Kidney epithelial cell (primary cell): ENCODE measurements around the gene ROPN1L. TPM values are rescaled to one million over a fixed set of nuclear protein-coding genes. Genes with fewer than 3 reads are reported as not detected.

Experiments
- DNase-seq: peaks from one replicate; pipeline ENCODE4 v3.0.0-alpha.2; 2010; ENCODE audit warnings: low read depth
- H3K27me3 ChIP-seq: 2 replicates; pipeline ENCODE4 v1.6.0; 2011; ENCODE audit warnings: low read length; ENCODE audit not compliant: control insufficient read depth, insufficient read depth
- H3K36me3 ChIP-seq: 2 replicates; pipeline ENCODE4 v1.5.1; 2011; ENCODE audit warnings: low read length; ENCODE audit not compliant: control insufficient read depth, insufficient read depth
- H3K4me3 ChIP-seq: 2 replicates; pipeline ENCODE4 v1.5.1; 2011; ENCODE audit warnings: low read depth, mild to moderate bottlenecking, control low read depth, low read length
- total RNA-seq: library from RNA; depleted of rRNA; stranded (reverse); fragments of >200 nt; gene quantifications from 2 replicates; pipeline ENCODE4 v1.2.3, GENCODE V29; 2015
- TF ChIP-seq, protein P1 (sequence below): IDR thresholded peaks from 2 replicates; pipeline ENCODE4 v1.5.1; 2011; ENCODE audit warnings: mild to moderate bottlenecking, moderate library complexity, low read length, control low read depth, inconsistent platforms; ENCODE audit not compliant: insufficient read depth, poor library complexity, severe bottlenecking

Gene ROPN1L
- total RNA-seq, 1 donor from 2014 or later: 0.21 TPM

DNA sequence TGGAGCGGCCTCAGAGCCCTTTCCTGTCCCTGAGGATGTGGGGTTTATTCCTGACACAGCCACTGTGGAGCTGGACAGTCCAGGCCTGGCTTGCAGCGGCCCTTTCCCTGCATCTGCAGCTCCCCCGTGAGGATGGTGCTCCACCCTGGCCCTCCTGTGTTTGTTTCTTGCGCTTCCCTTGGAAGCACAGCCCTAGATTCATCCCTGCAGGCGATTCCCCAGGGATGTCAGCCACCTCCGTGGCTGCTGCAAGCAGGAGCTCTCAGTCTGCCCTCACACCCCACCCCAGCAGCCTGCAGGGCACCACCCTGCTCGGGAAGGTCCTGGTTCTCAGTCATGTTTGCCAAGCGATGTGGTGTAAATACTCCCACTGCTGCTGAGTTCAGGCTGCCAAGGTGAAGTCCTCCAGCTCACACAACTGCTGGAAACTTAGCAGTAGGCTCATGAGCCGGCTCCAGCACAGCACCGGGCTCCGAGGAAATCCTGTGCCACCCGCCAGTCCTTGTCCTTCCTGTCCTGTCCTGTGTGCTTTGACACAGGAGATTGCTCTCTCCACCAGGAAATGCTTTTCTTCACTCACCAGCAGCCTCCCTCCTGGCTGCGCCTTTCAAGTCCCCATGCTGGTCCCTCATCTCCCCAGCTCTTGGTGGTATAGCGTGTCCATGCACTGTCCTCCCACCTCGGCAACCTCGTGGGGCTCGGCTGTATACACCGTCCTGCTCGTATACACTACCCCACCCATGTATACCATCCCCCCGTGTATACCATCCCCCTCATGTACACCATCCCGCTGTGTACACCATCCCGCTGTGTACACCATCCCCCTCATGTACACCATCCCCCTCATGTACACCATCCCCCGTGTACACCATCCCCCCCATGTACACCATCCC lies 16.2 kb downstream of the ROPN1L start:
- no peak overlapping the region for H3K4me3 ChIP-seq
- no peaks in the 10 kb centered on the region for H3K27me3 ChIP-seq
- TF ChIP-seq, protein P1, sequence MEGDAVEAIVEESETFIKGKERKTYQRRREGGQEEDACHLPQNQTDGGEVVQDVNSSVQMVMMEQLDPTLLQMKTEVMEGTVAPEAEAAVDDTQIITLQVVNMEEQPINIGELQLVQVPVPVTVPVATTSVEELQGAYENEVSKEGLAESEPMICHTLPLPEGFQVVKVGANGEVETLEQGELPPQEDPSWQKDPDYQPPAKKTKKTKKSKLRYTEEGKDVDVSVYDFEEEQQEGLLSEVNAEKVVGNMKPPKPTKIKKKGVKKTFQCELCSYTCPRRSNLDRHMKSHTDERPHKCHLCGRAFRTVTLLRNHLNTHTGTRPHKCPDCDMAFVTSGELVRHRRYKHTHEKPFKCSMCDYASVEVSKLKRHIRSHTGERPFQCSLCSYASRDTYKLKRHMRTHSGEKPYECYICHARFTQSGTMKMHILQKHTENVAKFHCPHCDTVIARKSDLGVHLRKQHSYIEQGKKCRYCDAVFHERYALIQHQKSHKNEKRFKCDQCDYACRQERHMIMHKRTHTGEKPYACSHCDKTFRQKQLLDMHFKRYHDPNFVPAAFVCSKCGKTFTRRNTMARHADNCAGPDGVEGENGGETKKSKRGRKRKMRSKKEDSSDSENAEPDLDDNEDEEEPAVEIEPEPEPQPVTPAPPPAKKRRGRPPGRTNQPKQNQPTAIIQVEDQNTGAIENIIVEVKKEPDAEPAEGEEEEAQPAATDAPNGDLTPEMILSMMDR: no peak
- DNase-seq: no peak
- H3K36me3 ChIP-seq: no peaks in the 10 kb centered on the region

DNA sequence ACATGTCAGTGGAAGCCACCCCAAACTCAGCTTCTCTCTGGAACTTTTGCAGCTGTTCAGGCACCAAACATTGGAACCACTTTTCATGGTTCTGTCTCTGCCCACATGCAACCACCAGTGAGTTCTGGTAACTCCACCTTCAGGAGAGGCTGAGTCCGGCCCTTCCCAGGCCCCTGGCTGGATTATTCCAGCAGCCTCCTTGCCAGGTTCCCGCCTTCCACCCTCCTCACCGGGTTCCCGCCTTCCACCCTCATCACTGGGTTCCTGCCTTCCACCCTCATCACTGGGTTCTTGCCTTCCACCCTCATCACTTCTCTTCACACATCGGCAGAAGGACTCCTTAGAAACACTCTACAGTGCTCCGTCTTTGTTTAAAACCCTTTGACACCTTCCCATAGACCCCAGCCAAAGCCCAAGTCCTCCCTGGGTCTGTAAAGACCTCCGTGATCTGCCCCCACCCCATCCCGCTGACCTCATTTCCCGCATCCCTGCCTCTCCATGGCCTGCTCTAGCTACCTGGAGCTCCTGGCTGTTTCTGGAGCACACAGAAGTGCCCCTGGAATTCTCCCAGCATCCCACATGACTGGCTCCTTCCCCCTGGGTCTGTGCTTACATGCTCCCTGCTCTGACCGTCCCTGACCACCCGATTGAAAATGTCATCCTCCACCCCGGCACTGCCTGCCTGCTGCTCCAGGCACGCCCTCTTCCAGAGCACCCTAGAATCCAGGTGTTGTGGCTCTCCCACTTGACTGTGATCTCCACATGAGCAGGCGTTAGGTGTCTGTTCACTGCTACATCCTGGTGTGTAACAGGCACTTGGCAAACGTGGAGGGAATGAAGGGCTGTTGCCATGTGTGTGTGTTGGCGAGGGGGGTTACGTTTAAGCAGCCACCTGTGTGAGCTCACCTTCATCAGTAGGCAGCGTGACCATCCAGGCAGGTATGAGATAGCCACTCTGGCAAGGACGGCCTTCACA lies 17.7 kb downstream of the ROPN1L start:
- Histone ChIP-seq H3K36me3 (no peaks in the 10 kb centered on the region), H3K4me3 (no peak overlapping the region), H3K27me3 (no peaks in the 10 kb centered on the region)
- no peak for DNase-seq
- TF ChIP-seq, protein P1: no peak

- TF ChIP-seq, protein P1: no peak
- Histone ChIP-seq H3K36me3 (no peaks in the 10 kb centered on the region), H3K27me3 (no peaks in the 10 kb centered on the region), H3K4me3 (no peak overlapping the region)
- DNase-seq: no peak
Observed at GRCh38 chr5:10460252-10460906, 18.7 kb downstream of the ROPN1L start.

GRCh38 chr5:10461041-10461440 lies 19.4 kb downstream of the ROPN1L start:
- Histone ChIP-seq H3K36me3 (no peaks in the 10 kb centered on the region), H3K4me3 (no peak overlapping the region), H3K27me3 (no peaks in the 10 kb centered on the region)
- TF ChIP-seq, protein P1: no peak
- DNase-seq: no peak

DNA sequence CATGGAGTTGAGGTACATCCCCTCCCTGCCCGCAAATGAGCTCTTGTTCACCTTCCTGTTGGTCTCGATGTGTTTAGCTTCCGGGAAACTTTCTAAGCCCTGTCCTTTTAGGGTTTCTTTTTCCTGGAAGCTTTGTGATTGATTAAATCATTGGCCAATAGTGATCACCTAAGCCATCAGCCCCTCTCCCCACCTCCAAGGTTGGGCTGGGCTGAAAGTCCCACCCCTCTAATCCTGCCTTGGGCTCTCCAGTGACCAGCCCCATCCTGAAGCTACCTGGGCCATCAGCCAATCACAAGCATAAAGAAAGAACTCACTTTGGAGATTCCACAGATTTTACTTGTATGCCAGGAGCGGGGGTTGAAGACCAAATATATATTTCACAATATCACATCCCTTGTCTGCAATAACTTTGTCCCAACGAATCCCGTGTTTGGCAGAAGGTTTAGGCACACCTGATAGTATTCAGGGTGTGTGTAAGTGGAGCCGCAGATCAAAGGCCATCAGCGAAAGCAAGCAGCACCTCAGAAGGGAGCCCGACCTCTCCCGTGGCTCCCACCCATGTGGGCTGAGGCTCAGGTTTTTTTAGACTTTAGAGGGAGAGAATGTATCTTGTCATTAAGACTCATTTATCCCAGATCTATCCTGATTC lies 20.4 kb downstream of the ROPN1L start:
- Histone ChIP-seq H3K36me3 (no peaks in the 10 kb centered on the region), H3K27me3 (no peaks in the 10 kb centered on the region), H3K4me3 (no peak overlapping the region)
- TF ChIP-seq, protein P1: no peak
- no peak for DNase-seq
